HG02970 (cell line): ENCODE data around the gene PI4K2B.
"Not testable (repeated sequence)": the region's sequence is repeated elsewhere in the genome, so short reads cannot be mapped to it uniquely, and the experiment has no call there.

Experiments used
- ATAC-seq: cut with Tn5 transposase; IDR thresholded peaks from one replicate; pipeline ENCODE4 v1.9.1; 2021; ENCODE audit warnings: mild to moderate bottlenecking, moderate library complexity, moderate number of reproducible peaks; ENCODE audit not compliant: unreplicated experiment, low FRiP score

PI4K2B gene

GRCh38 chr4:25233737-25234389 lies at the start of gene PI4K2B:
TSS of gene PI4K2B (plus strand) at chr4:25234033. CDS start at chr4:25234164, 131 bp downstream.
- peak; percentile 78 for ATAC-seq

- no peak for ATAC-seq
Observed at GRCh38 chr4:25184056-25184455, 49.8 kb upstream of the PI4K2B start.

GRCh38 chr4:25190407-25190806 lies 43.4 kb upstream of the PI4K2B start:
- ATAC-seq, result no peak

- ATAC-seq, result no peak
Observed at GRCh38 chr4:25198713-25199112, 35.1 kb upstream of the PI4K2B start.

- ATAC-seq, result no peak
Observed at GRCh38 chr4:25207997-25208396, 25.8 kb upstream of the PI4K2B start.

GRCh38 chr4:25209702-25210101 lies 24.1 kb upstream of the PI4K2B start:
- no peak for ATAC-seq

- ATAC-seq, result no peak
Observed at GRCh38 chr4:25211721-25212120, 22.1 kb upstream of the PI4K2B start.

- no peak for ATAC-seq
Observed at GRCh38 chr4:25212822-25213221, 21.0 kb upstream of the PI4K2B start.

- no peak for ATAC-seq
Observed at GRCh38 chr4:25213347-25213979, 20.4 kb upstream of the PI4K2B start.

GRCh38 chr4:25214750-25215149 lies 19.1 kb upstream of the PI4K2B start:
- ATAC-seq, result not testable (repeated sequence)

GRCh38 chr4:25215511-25215910 lies 18.3 kb upstream of the PI4K2B start:
- ATAC-seq, result no peak

- ATAC-seq, result no peak
Observed at GRCh38 chr4:25221377-25221776, 12.5 kb upstream of the PI4K2B start.

GRCh38 chr4:25223802-25224375 lies 9.9 kb upstream of the PI4K2B start:
- no peak for ATAC-seq

- no peak for ATAC-seq
Observed at GRCh38 chr4:25229804-25230203, 4.0 kb upstream of the PI4K2B start.

- no peak for ATAC-seq
Observed at GRCh38 chr4:25233194-25233593, 639 bp upstream of the PI4K2B start.

- ATAC-seq, result peak; percentile 58
Observed at GRCh38 chr4:25234390-25235370, 847 bp downstream of the PI4K2B start.

- ATAC-seq, result no peak
Observed at GRCh38 chr4:25235401-25235800, 1.6 kb downstream of the PI4K2B start.

- not testable (repeated sequence) for ATAC-seq
Observed at GRCh38 chr4:25236030-25236429, 2.2 kb downstream of the PI4K2B start.

- ATAC-seq, result no peak
Observed at GRCh38 chr4:25236971-25237370, 3.1 kb downstream of the PI4K2B start.

- ATAC-seq, result no peak
Observed at GRCh38 chr4:25238052-25238451, 4.2 kb downstream of the PI4K2B start.

- not testable (repeated sequence) for ATAC-seq
Observed at GRCh38 chr4:25239528-25239927, 5.7 kb downstream of the PI4K2B start.
